DND-41 (cell line): ENCODE measurements around the gene LARP1B.

Experiments
- EZH2 ChIP-seq: IDR thresholded peaks from 3 replicates; pipeline ENCODE4 v1.6.1; 2012; ENCODE audit warnings: borderline replicate concordance, low read depth, mild to moderate bottlenecking, moderate library complexity, low read length, inconsistent platforms; ENCODE audit not compliant: severe bottlenecking
- TF ChIP-seq, protein P1 (sequence below): IDR thresholded peaks from 2 replicates; pipeline ENCODE4 v1.5.1; 2012; ENCODE audit warnings: borderline replicate concordance, low read length, moderate library complexity, mild to moderate bottlenecking; ENCODE audit not compliant: poor library complexity, severe bottlenecking; ENCODE audit errors: extremely low read depth

DNA sequence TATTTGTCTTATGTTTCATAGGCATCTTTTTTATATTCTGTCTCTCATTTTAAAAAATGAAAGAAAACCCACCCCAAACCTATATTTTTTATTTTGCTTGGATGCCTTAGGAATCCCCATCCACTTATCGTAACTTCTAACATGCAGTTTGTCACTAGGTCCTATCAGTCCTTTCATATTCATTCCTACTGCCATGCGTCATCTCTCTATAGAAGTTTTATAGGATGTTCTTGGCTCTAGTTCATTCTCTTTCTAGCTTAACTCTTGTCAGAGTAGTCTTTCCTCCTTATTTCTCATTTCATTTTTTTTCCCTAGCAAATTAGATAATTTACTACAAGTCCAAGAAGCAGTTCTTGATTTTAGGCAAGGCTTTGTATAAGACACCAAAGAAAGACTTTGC, 92.7 kb downstream of the LARP1B start:
- TF ChIP-seq, protein P1, sequence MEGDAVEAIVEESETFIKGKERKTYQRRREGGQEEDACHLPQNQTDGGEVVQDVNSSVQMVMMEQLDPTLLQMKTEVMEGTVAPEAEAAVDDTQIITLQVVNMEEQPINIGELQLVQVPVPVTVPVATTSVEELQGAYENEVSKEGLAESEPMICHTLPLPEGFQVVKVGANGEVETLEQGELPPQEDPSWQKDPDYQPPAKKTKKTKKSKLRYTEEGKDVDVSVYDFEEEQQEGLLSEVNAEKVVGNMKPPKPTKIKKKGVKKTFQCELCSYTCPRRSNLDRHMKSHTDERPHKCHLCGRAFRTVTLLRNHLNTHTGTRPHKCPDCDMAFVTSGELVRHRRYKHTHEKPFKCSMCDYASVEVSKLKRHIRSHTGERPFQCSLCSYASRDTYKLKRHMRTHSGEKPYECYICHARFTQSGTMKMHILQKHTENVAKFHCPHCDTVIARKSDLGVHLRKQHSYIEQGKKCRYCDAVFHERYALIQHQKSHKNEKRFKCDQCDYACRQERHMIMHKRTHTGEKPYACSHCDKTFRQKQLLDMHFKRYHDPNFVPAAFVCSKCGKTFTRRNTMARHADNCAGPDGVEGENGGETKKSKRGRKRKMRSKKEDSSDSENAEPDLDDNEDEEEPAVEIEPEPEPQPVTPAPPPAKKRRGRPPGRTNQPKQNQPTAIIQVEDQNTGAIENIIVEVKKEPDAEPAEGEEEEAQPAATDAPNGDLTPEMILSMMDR: no peak
- TF ChIP-seq EZH2: no peak
